GM10248 (cell line): ENCODE measurements around the gene FILIP1.

ENCODE experiments used
- CTCF ChIA-PET: fragments of 300-600 bp; sonication (Branson Sonifier 250); formaldehyde crosslinking; extraction: SDS; loops from one replicate; lab custom pipeline; 2021; ENCODE audit warnings: antibody characterized with exemption; lab: Yijun Ruan, JAX
- POLR2A ChIA-PET: fragments of 350-650 bp; sonication (Branson Sonifier 250); formaldehyde crosslinking; extraction: SDS; loops from one replicate; lab custom pipeline; 2020; ENCODE audit warnings: antibody characterized with exemption; lab: Yijun Ruan, JAX
- DNase-seq: peaks from one replicate; pipeline ENCODE4 v3.0.0; 2012; ENCODE audit errors: extremely low spot score
- TF ChIP-seq, protein P1 (sequence below): IDR thresholded peaks from 2 replicates; pipeline ENCODE4 v1.5.1; 2012; ENCODE audit warnings: mild to moderate bottlenecking, low read depth; ENCODE audit errors: extremely low read depth, missing control alignments, control extremely low read depth

The FILIP1 gene

DNA sequence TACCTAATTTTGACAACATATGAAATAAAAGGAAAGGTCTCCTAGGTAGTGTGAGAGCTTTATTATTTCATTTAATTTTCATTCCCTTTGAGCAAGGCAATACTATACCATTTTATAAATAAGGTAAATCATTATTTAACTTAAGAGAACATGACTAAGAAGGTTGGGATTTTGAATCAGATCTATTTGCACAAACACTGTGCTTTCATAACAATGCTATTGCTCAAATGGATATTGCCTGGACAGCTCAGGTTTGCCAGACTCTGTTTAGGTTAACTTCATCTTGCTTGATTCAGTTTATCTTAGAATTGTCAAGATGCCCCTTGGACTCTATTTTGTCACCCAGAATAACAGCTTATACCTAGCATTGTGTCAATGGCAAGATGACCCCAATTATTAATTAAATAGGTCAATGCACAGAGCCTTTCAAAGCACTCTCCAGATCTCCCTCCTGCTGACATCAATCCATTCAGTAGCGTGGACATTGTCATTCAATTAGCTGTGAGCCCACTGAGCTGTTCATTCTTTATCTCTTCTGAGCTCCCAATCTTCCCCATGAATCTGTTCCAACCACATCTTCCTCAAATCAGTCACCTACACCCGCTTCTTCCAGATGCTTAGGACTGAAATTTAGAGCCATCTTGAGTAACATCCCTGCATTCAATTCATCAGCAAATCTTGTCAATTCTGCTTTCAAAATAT lies 166.9 kb downstream of the FILIP1 start:
- CTCF ChIA-PET, result interaction anchor here (0.6 to 1.5 kb wide), 4 partner anchors 8 to 90 kb away, joined by 3 to 9 read pairs (median 4); no protein-coding TSS in a partner anchor
- TF ChIP-seq, protein P1, sequence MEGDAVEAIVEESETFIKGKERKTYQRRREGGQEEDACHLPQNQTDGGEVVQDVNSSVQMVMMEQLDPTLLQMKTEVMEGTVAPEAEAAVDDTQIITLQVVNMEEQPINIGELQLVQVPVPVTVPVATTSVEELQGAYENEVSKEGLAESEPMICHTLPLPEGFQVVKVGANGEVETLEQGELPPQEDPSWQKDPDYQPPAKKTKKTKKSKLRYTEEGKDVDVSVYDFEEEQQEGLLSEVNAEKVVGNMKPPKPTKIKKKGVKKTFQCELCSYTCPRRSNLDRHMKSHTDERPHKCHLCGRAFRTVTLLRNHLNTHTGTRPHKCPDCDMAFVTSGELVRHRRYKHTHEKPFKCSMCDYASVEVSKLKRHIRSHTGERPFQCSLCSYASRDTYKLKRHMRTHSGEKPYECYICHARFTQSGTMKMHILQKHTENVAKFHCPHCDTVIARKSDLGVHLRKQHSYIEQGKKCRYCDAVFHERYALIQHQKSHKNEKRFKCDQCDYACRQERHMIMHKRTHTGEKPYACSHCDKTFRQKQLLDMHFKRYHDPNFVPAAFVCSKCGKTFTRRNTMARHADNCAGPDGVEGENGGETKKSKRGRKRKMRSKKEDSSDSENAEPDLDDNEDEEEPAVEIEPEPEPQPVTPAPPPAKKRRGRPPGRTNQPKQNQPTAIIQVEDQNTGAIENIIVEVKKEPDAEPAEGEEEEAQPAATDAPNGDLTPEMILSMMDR, result no peak
- POLR2A ChIA-PET, result no interaction called here
- no peak for DNase-seq

DNA sequence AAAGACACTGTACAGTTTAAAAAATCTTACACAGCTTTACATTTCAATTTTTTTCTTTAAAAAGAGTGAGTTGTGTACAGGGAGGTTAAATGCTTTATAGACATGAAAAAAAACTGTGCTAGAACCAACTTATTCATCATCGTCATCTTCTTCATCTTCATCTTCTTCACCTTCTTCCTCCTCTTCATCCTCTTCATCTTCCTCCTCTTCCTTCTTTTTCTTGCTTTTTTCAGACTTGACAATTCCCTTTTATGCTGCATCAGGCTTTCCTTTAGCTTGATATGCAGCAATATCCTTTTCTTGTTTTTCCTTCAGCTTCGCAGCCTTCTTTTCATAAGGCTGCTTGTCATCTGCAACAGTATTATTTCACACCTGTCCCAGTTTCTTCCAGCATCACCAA lies 174.7 kb downstream of the FILIP1 start:
- no peak for DNase-seq
- ChIA-PET CTCF (interaction anchor here (0.7 kb wide), 1 partner anchor 19 kb away, joined by 3 read pairs; no protein-coding TSS in a partner anchor), POLR2A (no interaction called here)
- TF ChIP-seq, protein P1, result no peak

DNA sequence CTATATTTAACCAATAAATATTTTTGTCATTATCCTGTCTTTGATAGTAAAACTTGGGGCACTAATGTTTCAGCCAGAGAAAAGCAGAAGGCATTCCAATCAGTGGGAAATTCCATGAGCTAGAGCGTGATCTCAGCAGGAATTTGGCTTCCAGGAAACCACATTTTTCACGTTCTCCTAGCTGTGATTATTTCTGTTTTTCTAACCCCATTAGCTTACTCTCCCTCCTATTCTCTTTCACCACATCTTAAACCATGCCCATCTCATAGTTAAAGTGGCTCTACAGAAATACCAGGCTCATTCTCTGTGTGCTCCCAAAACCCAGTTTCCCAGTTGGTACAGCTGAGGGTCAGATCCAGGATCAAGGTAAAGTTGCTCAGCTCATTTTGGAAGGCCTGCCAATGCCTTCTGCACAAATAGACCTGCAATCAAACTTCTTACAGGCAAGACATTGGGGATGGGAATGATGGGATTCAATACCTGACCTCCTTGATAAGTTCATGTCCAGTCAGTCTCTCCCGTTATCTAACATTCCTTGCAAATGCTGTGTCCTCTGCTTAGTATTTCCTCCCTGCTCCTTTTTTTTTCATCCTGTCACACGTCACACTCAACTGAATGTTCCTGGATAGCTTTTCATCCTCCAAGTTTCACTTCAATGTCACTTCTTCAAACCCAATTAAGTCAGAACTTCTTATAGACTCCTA lies 175.9 kb downstream of the FILIP1 start:
- TF ChIP-seq, protein P1, result no peak
- no peak for DNase-seq
- ChIA-PET CTCF (interaction anchor here (1.0 to 1.9 kb wide), 3 partner anchors 12 to 209 kb away, joined by 3 to 4 read pairs (median 3); no protein-coding TSS in a partner anchor), POLR2A (no interaction called here)

DNA sequence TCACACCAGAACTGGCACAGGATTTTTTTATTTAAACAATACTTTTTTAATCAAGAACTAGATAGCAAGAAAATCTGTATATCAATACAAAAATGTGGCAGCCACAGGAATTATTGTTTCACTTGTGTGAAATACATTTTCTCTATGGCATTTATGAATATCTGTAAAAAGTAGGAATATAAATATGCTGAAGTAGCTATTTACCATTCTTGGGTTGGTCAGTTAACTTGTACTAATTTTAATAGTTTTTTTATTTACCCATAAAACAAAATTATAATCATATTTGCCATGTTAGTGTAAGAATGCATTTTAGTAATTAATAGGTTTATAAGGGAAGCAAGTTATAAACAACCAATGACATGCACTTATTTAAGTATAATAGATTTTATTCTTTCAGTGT lies 177.6 kb downstream of the FILIP1 start:
- ChIA-PET CTCF (interaction anchor here (1.1 to 2.6 kb wide), 3 partner anchors 10 to 19 kb away, joined by 3 to 9 read pairs (median 3); no protein-coding TSS in a partner anchor), POLR2A (no interaction called here)
- TF ChIP-seq, protein P1, result no peak
- no peak for DNase-seq

DNA sequence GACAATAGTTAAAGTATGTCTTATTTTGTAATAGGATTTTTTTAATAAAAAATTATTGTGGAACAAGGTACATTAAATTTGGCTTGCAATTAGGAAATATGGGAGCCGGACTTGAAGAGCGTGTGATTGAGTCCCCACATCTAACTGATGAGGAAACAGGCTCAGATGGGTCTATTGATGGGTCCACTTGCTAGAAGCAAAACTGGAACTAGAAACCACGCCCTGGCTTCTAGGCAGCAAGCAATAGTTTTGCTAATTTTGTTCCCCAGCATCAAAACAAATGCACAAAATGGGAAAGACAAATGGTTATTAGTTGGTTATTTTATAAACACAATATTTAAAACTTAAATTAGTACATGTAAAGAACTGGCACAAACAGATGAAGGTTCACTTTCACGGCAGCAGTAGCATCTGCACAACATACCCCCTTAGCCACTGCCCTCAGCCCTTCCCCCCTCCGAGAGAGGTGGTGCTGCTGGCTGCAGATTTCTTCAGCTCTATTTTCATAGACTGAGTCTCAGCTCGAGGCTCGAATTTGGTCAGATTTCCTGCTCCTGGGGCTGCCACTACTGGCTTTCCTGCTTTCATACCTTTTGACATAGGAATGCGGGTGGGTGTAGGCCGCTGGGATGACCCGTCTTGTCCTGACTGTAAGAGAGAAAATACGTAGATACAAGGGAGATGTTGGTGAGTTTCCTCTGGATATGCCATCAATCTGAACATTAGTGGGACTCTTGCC lies 185.2 kb downstream of the FILIP1 start:
- POLR2A ChIA-PET, result no interaction called here
- TF ChIP-seq, protein P1, result no peak
- no peak for DNase-seq
- CTCF ChIA-PET, result interaction anchor here (1.6 to 3.5 kb wide), 2 partner anchors 12 to 42 kb away, joined by 4 to 17 read pairs; no protein-coding TSS in a partner anchor
